WTC11 (cell line): ENCODE data around the gene MED10. TPM values are rescaled to one million over a fixed set of nuclear protein-coding genes. Genes with fewer than 3 reads are reported as not detected.

Experiments used
- ATAC-seq: fragments of 200-7000 bp; cut with Tn5 transposase; 2 replicates; pipeline ENCODE4 v1.10.0; 2021; ENCODE audit warnings: mild to moderate bottlenecking, moderate library complexity
- CTCF ChIA-PET: fragments of 300-600 bp; sonication (Branson Sonifier 250); formaldehyde crosslinking; loops from one replicate; lab custom pipeline; 2021; ENCODE audit warnings: antibody characterized with exemption; lab: Charles Lee
- POLR2A ChIA-PET: fragments of 350-600 bp; sonication (Branson Sonifier 250); formaldehyde crosslinking; loops from one replicate; lab custom pipeline; 2021; ENCODE audit warnings: antibody characterized with exemption; lab: Charles Lee
- DNase-seq: peaks from one replicate; pipeline ENCODE4 v3.0.0; 2021; ENCODE audit warnings: low spot score
- H3K27ac Mint-ChIP-seq: 2 replicates; pipeline ENCODE4 v1.8.0; 2021; ENCODE audit warnings: mixed read lengths
- H3K27me3 Mint-ChIP-seq: 2 replicates; pipeline ENCODE4 v1.8.0; 2021; ENCODE audit warnings: low read depth, mild to moderate bottlenecking, moderate library complexity, mixed read lengths
- H3K36me3 Mint-ChIP-seq: 2 replicates; pipeline ENCODE4 v1.8.0; 2021; ENCODE audit warnings: mixed read lengths
- H3K4me1 Mint-ChIP-seq: 2 replicates; pipeline ENCODE4 v1.8.0; 2022; ENCODE audit warnings: mixed read lengths
- H3K4me3 Mint-ChIP-seq: 2 replicates; pipeline ENCODE4 v1.8.0; 2021; ENCODE audit warnings: mild to moderate bottlenecking, moderate library complexity, mixed read lengths
- H3K9me3 Mint-ChIP-seq: 2 replicates; pipeline ENCODE4 v1.8.0; 2021; ENCODE audit warnings: mixed read lengths
- ATF3 ChIP-seq: sonication (generic); formaldehyde crosslinking; conservative IDR thresholded peaks from 2 replicates; pipeline ENCODE4 v1.8.1; 2022; ENCODE audit warnings: mild to moderate bottlenecking, missing genetic modification reagents
- CBFB ChIP-seq: sonication (generic); formaldehyde crosslinking; IDR thresholded peaks from 2 replicates; pipeline ENCODE4 v1.8.1; 2022; ENCODE audit warnings: mild to moderate bottlenecking, low read depth, missing genetic modification reagents
- E2F1 ChIP-seq: sonication (generic); formaldehyde crosslinking; IDR thresholded peaks from 2 replicates; pipeline ENCODE4 v1.8.0; 2022; ENCODE audit warnings: mild to moderate bottlenecking, missing genetic modification reagents
- FOXJ3 ChIP-seq: sonication (generic); formaldehyde crosslinking; IDR thresholded peaks from 2 replicates; pipeline ENCODE4 v1.9.0; 2021; ENCODE audit warnings: missing genetic modification reagents, mild to moderate bottlenecking, borderline replicate concordance
- GABPB1 ChIP-seq: sonication (generic); formaldehyde crosslinking; IDR thresholded peaks from 2 replicates; pipeline ENCODE4 v1.8.1; 2023; ENCODE audit warnings: mild to moderate bottlenecking, missing genetic modification reagents
- GRHL2 ChIP-seq: fragments of 250-450 bp; sonication (Bioruptor Pico); IDR thresholded peaks from 2 replicates; pipeline ENCODE4 v1.8.0; 2022; ENCODE audit warnings: mild to moderate bottlenecking, moderate library complexity; ENCODE audit not compliant: insufficient replicate concordance, severe bottlenecking
- JAZF1 ChIP-seq: fragments of 250-450 bp; sonication (Bioruptor Pico); IDR thresholded peaks from 2 replicates; pipeline ENCODE4 v1.9.0; 2021; ENCODE audit warnings: moderate library complexity, mild to moderate bottlenecking, inconsistent platforms
- MXD4 ChIP-seq: fragments of 250-450 bp; sonication (Bioruptor Pico); IDR thresholded peaks from 2 replicates; pipeline ENCODE4 v1.8.0; 2021; ENCODE audit warnings: mild to moderate bottlenecking, moderate library complexity, borderline replicate concordance
- NFATC4 ChIP-seq: fragments of 250-450 bp; sonication (Bioruptor Pico); IDR thresholded peaks from 2 replicates; pipeline ENCODE4 v1.9.0; 2021; ENCODE audit warnings: mild to moderate bottlenecking
- NFYB ChIP-seq: sonication (generic); formaldehyde crosslinking; conservative IDR thresholded peaks from 2 replicates; pipeline ENCODE4 v1.8.0; 2022; ENCODE audit warnings: low read depth, missing genetic modification reagents
- NR2C2 ChIP-seq: sonication (generic); formaldehyde crosslinking; IDR thresholded peaks from 2 replicates; pipeline ENCODE4 v1.8.0; 2022; ENCODE audit warnings: mild to moderate bottlenecking, missing genetic modification reagents
- RELA ChIP-seq: sonication (generic); formaldehyde crosslinking; IDR thresholded peaks from 2 replicates; pipeline ENCODE4 v1.8.1; 2022; ENCODE audit warnings: missing genetic modification reagents, mild to moderate bottlenecking, borderline replicate concordance
- ZNF396 ChIP-seq: fragments of 250-450 bp; sonication (Bioruptor Pico); IDR thresholded peaks from 2 replicates; pipeline ENCODE4 v1.8.0; 2021; ENCODE audit warnings: mild to moderate bottlenecking, moderate library complexity, borderline replicate concordance
- ZNF425 ChIP-seq: fragments of 250-450 bp; sonication (Bioruptor Pico); conservative IDR thresholded peaks from 2 replicates; pipeline ENCODE4 v1.9.0; 2021; ENCODE audit warnings: mild to moderate bottlenecking
- ZNF671 ChIP-seq: fragments of 250-450 bp; sonication (Bioruptor Pico); IDR thresholded peaks from 2 replicates; pipeline ENCODE4 v1.8.0; 2021; ENCODE audit warnings: mild to moderate bottlenecking
- total RNA-seq: library from RNA; stranded (reverse); gene quantifications from 3 replicates; pipeline ENCODE4 v1.2.3, GENCODE V29; 2021
- TF ChIP-seq, protein P1 (sequence below): fragments of 250-450 bp; sonication (Bioruptor Pico); IDR thresholded peaks from 2 replicates; pipeline ENCODE4 v1.9.0; 2021; ENCODE audit warnings: moderate library complexity, mild to moderate bottlenecking, inconsistent platforms, borderline replicate concordance
- TF ChIP-seq, protein P2 (sequence below): sonication (generic); formaldehyde crosslinking; IDR thresholded peaks from 2 replicates; pipeline ENCODE4 v1.8.0; 2023; ENCODE audit warnings: mild to moderate bottlenecking, missing genetic modification reagents
- TF ChIP-seq, protein P3 (sequence below): sonication (generic); formaldehyde crosslinking; IDR thresholded peaks from 2 replicates; pipeline ENCODE4 v1.8.1; 2023; ENCODE audit warnings: mild to moderate bottlenecking, moderate library complexity, missing genetic modification reagents
- TF ChIP-seq, protein P4 (sequence below): sonication (generic); formaldehyde crosslinking; IDR thresholded peaks from 2 replicates; pipeline ENCODE4 v1.8.1; 2022; ENCODE audit warnings: missing genetic modification reagents, borderline replicate concordance

MED10 gene
- total RNA-seq, 1 experiment from 2014 or later: 17.2 TPM

DNA sequence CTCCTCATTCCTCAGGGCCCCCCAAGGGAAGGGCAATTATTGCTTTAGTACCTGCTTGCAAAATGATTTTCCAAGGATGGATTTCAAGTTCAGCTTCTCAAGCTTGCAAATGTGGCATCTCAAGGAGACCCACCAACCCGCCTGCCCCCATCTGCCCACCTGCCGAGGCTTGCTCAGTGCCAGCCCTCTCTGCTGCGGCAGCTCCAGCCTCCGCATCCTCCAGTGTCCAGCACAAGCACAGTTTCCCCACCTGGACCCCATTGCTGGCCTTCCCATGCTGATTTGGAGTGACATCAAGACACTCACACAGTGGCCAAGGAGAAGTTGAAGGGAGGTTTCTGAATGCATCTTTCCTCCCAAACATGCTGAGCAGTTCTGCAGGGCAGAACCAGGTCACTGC lies 31.2 kb downstream of the MED10 start (continued):
- TF ChIP-seq NFATC4 (no peak), ATF3 (CRISPR knock-in tag) (no peak), NR2C2 (CRISPR knock-in tag) (no peak), CBFB (CRISPR knock-in tag) (no peak), E2F1 (CRISPR knock-in tag) (no peak), ZNF396 (CRISPR knock-in tag) (no peak), NFYB (CRISPR knock-in tag) (no peak), GABPB1 (CRISPR knock-in tag) (no peak), FOXJ3 (CRISPR knock-in tag) (no peak)
- TF ChIP-seq, protein P1, sequence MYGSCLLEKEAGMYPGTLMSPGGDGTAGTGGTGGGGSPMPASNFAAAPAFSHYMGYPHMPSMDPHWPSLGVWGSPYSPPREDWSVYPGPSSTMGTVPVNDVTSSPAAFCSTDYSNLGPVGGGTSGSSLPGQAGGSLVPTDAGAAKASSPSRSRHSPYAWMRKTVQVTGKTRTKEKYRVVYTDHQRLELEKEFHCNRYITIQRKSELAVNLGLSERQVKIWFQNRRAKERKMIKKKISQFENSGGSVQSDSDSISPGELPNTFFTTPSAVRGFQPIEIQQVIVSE (CRISPR knock-in tag): no peak
- TF ChIP-seq, protein P2, sequence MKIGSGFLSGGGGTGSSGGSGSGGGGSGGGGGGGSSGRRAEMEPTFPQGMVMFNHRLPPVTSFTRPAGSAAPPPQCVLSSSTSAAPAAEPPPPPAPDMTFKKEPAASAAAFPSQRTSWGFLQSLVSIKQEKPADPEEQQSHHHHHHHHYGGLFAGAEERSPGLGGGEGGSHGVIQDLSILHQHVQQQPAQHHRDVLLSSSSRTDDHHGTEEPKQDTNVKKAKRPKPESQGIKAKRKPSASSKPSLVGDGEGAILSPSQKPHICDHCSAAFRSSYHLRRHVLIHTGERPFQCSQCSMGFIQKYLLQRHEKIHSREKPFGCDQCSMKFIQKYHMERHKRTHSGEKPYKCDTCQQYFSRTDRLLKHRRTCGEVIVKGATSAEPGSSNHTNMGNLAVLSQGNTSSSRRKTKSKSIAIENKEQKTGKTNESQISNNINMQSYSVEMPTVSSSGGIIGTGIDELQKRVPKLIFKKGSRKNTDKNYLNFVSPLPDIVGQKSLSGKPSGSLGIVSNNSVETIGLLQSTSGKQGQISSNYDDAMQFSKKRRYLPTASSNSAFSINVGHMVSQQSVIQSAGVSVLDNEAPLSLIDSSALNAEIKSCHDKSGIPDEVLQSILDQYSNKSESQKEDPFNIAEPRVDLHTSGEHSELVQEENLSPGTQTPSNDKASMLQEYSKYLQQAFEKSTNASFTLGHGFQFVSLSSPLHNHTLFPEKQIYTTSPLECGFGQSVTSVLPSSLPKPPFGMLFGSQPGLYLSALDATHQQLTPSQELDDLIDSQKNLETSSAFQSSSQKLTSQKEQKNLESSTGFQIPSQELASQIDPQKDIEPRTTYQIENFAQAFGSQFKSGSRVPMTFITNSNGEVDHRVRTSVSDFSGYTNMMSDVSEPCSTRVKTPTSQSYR (CRISPR knock-in tag): no peak

DNA sequence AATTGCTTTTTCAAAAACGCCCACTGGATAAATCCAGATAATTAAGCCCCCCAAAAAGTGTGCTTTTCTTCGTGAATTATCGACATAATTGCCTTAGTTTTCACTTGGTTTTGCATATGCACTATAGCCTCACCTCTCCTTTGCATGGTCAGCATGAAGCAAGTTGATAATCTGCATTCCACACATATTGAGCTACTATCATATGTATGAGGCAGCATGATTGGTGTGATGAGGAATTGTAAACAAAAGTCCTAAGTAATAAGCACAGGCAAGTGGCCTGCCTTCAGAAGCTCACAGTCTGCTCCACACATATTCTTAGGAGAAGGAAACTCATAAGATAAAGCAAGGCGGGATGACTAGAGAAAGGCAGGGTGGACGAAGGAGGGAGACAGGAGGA lies 33.8 kb downstream of the MED10 start:
- CTCF ChIA-PET: no interaction called here
- H3K4me3 Mint-ChIP-seq: no peak overlapping the region
- TF ChIP-seq RELA (CRISPR knock-in tag) (no peak), ZNF425 (CRISPR knock-in tag) (no peak), ZNF671 (CRISPR knock-in tag) (no peak), MXD4 (no peak), GRHL2 (CRISPR knock-in tag) (no peak), ATF3 (CRISPR knock-in tag) (no peak), JAZF1 (CRISPR knock-in tag) (no peak)
- TF ChIP-seq, protein P1 (CRISPR knock-in tag): no peak
- TF ChIP-seq, protein P3, sequence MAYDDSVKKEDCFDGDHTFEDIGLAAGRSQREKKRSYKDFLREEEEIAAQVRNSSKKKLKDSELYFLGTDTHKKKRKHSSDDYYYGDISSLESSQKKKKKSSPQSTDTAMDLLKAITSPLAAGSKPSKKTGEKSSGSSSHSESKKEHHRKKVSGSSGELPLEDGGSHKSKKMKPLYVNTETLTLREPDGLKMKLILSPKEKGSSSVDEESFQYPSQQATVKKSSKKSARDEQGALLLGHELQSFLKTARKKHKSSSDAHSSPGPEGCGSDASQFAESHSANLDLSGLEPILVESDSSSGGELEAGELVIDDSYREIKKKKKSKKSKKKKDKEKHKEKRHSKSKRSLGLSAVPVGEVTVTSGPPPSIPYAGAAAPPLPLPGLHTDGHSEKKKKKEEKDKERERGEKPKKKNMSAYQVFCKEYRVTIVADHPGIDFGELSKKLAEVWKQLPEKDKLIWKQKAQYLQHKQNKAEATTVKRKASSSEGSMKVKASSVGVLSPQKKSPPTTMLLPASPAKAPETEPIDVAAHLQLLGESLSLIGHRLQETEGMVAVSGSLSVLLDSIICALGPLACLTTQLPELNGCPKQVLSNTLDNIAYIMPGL (CRISPR knock-in tag): no peak
- TF ChIP-seq, protein P4, sequence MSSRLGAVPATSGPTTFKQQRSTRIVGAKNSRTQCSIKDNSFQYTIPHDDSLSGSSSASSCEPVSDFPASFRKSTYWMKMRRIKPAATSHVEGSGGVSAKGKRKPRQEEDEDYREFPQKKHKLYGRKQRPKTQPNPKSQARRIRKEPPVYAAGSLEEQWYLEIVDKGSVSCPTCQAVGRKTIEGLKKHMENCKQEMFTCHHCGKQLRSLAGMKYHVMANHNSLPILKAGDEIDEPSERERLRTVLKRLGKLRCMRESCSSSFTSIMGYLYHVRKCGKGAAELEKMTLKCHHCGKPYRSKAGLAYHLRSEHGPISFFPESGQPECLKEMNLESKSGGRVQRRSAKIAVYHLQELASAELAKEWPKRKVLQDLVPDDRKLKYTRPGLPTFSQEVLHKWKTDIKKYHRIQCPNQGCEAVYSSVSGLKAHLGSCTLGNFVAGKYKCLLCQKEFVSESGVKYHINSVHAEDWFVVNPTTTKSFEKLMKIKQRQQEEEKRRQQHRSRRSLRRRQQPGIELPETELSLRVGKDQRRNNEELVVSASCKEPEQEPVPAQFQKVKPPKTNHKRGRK (CRISPR knock-in tag): no peak
- TF ChIP-seq, all 79 proteins: peak for 0
- DNase-seq (no peak), ATAC-seq (no peak)
- no peaks in the 10 kb centered on the region; the same call in 1 of the 2 replicates for H3K27me3 Mint-ChIP-seq
- no peaks in the 10 kb centered on the region for H3K36me3 Mint-ChIP-seq
- POLR2A ChIA-PET: no interaction called here
- no peak overlapping the region for H3K27ac Mint-ChIP-seq
- no peaks in the 10 kb centered on the region for H3K9me3 Mint-ChIP-seq
- H3K4me1 Mint-ChIP-seq: no peaks in the 10 kb centered on the region
